SKM-1 (cell line): ENCODE results near the gene MIB1.

Experiments used
- DNase-seq: peaks from one replicate; lab custom pipeline; 2025; ENCODE audit not compliant: unreplicated experiment; lab: John Stamatoyannopoulos, UW

The MIB1 gene

DNA sequence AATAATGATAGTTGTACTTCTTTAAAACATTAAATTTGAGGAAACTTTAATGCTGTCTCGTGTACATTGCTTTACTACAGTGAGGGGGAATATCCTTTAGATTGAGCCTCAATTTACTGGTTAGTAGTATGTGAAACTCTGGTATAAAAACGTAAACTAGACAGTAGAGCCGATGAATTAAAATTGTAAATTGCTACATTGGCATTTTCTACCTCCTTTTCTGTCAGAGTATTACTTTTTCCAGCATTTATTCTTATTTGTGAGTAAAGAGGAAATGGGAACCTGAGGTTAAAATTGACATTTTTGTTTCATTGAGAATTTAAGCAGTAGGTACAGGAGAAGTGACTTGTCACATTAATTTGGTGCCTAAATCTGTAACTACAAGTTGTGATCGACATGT lies 128.2 kb downstream of the MIB1 start:
- DNase-seq: no peak

DNA sequence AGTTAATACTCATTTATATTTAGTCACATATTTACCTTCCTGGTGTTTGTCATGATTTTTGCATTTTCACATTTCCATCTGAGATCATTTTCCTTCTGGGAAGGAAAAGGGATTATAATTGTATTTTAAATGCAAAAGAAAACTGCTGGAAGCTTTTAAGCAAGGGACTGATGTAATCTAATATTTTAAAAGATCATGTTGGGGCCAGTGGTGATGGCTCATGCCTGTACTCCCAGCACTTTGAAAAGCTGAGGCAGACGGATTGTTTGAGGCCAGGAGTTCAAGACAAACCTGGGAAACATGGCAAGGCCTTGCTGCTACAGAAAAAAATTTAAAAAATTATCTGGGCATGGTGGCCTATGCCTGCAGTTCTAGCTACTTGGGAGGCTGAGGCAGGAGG lies 149.0 kb downstream of the MIB1 start:
- no peak for DNase-seq

DNA sequence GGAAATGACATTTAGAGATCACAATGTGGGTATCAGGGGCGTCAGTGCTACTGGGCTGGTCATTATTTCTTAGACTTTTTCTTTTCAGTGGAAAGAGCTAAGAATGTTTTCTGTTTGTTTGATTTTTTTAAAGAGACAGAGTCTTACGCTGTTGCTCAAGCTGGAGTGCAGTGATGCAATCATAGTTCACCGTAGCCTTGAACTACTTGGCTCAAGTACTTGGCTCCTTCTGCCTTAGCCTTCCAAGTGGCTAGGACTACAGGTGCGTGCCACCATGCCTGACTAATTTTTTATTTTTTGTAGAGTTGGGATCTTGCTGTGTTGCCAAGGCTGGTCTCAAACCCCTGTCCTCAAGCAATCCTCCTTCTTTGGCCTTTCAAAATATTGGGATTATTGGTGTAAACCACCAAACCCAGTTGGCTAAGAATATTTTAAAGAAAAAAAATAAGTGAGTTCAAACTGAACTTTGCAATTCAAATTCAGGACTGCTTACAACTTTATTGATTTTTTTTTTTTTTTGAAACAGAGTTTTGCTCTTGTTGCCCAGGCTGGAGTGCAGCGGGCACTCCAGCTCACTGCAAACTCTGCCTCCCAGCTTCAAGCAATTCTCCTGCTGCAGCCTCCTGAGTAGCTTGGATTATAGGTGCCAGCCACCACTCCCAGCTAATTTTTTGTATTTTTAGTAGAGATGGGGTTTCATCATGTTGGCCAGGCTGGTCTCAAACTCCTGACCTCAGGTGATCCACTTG lies 154.2 kb downstream of the MIB1 start:
- DNase-seq: no peak

DNA sequence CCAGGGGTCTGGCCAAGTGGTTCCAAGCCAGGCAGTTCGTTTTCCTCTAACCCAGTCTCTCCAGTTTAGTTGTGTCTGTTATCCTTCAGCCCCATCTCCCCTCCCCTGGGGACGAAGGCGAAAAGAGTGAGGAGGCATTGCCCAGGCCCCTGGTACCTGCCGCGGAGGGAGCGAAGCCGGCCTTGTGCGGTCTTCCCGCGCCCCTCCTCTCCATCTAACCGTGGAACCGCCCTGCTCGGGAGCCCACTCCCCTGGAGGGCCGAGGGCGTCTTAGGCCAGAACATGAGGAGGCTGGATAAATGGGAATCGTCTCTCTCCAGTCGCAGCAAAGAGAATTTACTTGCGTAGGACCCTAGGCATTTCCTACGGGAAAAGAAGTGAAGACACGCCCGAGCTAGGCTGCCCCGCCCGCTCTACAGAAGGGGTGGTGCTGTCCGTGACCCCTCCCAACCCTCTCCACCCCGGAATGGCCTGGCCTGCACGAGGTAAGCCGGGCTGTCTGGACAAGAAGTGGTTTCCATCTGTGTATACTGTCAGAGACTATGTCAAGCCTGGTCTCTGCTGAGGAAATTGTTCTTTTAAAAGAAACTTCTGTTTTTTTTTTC lies 156.2 kb downstream of the MIB1 start:
- DNase-seq: no peak

DNA sequence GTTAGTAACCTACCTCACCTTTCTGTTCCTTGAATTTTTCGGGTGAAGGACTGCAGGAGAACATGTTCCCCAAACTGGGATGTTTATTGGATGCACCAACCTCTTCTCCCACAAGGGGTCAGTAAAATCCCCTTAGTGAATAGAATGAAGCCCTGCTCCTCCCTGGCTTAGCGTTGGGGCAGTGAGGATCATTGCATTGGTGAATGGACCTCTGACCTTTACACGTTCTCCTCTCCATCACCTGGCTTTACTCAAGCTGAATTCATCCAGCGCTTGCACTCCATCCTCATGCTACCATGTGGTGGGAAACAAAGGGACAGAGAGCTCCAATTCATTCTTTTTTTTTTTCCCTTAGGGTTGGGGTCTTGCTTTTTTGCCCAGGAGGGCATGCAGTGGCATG lies 157.2 kb downstream of the MIB1 start:
- peak; percentile 49 for DNase-seq

DNA sequence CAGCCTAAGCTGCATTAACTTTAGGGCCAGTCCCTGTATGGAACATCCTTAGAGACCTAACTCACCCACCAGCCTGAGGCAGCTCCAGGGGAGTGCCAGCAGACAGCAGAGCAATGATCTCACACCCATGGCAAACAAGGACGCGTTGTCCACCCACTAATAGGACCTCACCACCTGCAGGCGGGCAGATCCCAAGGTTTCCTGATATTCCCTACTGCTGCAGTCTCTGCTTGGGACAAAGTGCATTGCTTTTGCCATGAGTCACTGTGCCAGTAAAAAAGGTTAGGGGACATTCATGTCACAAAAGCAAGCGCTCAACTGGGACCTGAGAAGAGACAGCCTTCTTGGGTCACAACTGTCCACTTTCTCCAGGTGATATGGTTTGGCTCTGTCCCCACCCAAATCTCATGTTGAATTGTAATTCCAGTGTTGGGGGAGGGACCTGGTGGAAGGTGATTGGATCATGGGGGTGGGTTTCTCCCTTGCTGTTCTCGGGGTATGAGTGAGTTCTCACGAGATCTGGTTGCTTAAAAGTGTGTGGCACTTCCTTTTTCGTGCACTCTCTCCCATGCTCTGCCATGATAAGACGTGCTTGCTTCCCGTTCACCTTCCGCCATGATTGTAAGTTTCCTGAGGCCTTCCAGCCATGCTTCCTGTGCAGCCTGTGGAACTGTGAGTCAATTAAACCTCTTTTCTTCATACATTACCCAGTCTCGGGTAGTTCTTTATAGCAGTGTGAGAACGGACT lies 160.2 kb downstream of the MIB1 start:
- no peak for DNase-seq

DNA sequence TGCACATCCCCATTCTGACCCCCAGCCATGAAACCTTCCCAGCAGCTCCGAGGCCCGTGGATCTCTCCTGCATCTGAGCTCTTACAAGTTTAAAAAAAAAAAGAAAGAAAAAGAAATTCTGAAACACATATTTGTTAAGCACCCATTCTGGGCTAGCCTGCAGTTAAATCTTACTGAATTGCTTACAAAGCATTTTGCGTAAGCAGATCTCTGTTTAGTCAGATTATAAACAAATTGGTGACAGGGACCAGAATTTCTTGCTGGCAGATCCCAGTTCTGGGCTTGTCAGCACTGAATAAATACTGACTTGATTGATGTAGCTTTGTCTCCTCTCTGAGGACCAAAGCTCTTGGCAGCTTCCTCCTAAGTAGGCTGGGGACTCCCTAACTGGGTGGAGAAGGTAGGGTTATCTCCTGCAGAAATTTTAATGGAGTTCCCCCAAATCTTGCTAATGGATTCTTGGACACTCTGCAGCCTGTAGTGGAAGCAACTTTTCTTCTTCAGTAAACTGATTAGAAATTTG lies 160.9 kb downstream of the MIB1 start:
- DNase-seq: no peak

DNA sequence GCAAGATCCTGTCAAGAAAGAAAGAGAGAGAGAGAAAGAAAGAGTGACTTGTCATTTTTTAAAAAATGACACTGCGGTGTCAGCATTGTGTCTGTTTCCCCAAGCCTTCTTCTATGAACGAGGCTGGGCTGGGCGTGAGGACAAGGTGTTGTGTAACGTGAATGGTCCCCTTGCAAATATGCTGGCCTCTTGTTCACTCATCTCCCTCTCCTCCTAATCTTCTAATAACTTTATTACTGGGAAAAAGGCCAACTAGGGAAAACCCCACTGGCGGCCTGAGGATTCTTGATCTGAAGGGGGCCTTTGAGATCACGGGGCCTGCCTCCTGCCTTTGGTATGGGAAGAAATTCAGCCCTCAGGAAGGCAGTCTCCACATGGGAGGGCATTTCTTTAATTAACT lies 163.1 kb downstream of the MIB1 start:
- no peak for DNase-seq

DNA sequence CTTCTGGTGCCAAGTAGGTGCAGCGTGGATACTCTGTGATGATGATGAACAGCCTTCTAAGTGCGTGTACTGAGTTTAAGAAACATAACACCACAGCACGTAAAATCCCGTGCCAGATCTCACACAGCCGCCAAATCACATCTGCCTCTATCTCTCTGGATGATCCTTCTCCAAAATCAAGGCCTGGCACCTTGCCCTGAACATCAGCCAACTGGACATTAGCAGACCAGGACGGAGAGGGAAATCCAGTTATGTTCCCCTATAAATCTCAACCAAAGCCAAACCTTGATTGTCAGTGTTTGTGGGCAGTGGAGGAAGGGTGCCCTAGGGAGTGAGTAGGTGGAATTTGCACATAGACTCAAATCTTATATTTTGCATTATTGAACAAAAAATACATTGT lies 164.3 kb downstream of the MIB1 start:
- DNase-seq: no peak

DNA sequence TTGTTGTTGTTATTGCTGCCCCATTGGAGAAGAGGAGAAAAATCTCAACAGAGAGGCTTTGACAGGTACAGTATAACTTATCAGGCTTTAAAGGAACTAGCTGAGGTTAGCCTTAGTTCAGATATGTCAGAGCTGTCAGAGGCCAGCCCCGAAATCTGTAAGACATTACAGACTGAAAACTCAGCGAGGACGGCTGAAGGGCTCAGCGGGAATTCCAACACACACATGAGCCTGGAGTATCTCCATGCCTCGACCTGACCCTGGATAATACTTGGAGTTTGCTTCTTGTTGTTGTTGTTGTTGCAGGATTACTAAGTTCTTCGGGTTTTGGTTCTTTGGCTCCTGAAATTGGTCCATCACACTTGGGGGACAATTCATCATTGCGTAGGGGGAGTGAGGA lies 166.9 kb downstream of the MIB1 start:
- DNase-seq: no peak

DNA sequence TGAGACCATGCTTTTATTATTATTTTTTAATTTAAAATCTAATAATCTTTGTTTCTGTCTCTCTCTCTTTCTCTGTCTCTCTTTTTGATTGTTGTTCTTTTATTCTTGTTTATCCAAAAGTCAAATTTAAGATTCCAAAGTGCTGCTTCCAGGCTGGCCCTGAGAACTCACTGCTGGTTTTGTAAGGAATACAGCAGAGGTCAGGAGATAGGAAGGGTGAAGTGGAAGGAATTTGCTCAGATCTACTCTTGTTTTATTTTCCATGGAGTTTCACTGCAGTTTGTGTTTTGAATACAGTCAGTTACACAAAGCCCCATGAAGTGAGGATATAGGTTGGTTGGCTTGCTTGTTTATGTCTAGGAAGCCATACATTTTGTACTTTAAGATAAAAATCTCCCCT lies 168.1 kb downstream of the MIB1 start:
- DNase-seq: no peak

DNA sequence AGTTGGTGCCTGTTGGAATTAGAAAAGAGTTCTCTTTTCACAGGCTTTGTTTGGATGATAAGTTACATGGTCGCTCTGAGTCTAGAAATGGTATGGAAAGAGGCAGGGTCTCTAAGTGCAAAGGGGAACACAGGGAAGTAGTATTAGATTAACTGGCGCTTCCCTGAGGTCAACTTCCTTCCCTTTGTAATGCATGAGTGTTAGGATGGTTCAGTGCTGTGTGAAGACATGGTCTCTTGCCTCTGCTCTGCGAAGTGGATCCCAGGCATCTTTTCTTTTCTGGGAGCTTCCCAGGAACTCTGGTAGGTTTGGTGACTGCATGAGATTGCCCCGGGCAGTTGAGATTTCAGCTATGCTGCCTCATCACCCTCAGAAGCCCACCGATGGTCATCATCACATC lies 170.3 kb downstream of the MIB1 start:
- DNase-seq: no peak

DNA sequence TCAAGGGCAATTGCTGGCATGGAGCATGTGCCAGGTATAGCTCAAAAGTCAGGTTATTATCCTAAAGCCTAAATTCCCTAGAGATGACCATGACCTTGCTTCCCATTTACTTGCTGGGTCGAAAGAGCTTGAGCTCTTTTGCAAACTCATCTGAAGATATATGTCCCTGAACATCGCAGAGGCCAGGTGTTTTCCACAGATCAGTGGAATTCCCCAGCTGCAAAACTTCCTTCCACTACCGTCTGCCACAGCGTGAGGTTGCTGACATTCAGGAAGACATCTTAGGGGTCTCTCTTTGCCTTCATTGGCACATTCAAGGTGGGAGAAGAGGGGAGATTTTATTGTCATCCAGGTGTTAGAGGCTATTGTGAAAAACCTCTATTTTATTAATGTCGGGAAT lies 171.0 kb downstream of the MIB1 start:
- no peak for DNase-seq

DNA sequence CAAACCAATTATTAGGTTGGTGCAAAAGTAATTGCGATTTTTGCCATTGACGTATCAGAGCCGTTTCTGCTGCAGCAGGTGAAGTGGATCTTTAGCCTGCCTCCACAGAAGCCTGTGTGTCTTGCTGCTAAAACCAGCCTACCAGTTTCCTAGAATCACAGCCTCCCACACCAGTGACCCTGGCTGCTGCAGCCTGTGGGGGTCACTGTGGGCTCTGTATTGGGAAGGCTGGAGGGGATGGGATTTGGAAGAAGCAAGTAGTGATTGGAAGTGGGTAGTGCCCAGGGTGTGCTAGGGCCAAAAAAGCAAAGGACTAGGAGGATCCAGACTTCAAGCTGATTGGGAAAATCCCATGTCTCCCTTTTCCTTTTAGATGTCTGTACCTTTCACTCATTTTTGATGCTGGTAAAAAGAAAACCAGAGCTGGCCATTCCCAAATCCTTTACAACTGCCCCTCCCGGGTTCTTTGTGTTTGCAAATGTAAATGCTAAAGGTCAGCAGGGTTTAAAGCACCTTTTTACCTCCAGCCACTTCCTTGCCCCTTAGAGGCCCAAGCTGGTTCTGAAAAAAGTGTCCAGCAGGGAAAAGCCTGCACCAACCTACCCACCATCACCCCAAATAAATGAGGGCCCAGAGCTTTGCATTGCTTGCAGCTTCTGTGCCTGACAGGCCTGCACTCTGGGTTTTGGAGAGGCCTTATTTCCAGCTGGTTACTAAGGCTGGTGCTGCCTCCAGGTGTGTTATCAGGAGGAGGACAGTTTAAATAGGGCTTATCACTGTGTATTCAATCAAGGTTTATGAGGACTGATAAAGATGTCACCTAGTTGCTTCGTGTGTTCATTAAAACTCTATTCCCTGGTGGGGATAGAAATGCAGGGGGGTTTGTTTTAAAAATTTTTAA lies 172.0 kb downstream of the MIB1 start:
- no peak for DNase-seq

DNA sequence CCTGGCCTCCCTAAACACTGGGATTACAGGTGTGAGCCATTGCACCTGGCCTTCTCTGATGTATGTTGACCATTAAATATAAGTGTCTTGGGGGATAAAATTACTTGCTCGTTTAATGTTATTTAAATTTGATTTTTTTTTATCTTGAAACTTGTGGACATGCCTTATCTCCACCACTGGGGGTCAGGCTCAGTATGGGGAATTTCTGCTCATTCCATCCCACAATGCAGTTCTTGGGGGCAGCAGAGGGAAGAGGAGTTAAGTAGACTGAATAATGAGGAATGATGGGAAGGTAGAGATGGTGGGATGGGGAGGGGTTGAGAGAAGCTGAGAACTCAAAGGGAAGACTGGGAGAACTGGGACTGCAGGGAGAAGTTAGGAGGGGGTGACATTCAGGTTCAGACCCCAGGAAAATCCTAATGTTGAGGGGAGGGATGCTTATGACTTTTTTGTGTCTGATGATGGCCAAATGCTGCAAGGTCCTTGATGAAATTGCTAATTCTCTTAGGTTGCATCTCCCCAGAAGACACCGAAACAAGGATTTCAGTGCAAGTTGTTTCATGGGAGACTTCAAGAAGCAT lies 174.2 kb downstream of the MIB1 start:
- DNase-seq: no peak

DNA sequence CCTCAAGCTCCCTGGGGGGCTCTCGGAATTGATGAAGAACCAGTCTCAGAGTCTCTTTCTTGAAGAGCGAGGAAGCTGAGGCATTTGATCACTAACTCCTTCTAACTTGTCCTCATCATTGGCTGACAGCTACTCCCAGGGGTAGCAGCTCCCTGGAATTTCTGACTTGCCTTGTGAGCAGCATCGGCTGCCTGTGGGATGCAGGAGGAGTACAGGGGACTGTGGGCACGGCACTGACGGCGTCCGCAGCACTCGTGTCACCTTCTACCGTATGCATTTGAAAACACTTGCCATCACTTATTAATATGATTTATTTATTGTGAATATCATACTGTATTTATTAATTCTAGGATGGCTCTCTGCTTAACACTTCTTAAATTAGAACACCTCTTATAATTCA lies 175.0 kb downstream of the MIB1 start:
- DNase-seq: no peak

DNA sequence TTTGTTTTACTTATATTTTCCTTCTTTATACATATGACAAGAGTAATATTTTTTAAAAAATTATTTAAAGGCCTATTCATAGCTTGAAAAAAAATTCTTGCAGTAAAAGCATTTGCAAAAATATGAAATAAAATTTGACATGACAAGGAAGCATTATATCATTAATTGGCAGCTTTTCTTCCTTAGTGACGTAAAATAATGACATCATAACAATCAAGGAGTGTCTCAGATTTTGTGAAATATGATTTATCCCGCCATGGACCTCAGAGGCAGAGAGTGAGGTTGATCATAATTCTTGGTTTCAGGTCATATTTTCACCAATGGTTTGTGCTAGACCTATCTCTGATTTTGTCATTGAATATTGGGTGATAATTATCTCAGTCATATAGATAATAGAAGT lies 176.0 kb downstream of the MIB1 start:
- DNase-seq: no peak

DNA sequence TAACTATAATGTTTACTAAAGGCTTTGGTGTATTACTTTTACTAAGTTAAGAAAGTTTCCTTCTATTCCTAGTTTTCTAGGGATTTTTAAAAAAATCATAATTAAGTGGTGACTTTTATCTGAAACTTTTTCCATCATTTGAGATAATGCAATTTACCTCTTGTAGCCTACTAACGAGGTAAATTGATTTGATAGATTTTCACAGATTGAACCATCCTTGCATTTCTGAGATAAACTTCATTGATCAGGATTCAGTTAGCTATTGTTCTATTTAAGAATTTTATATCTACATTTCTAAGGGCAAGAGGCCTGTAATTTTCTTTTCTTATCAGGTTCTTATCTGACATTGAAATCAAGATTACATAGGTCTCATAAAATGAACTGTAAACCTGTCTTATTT lies 178.1 kb downstream of the MIB1 start:
- no peak for DNase-seq
